BLaER1 treated with 17β-estradiol and CSF1 and Interleukin-3, amounts not matched to agents 10 nM and 100 nM (cell line): Measurements from ENCODE around the gene TBX10.
"Not testable (repeated sequence)": the region's sequence is repeated elsewhere in the genome, so short reads cannot be mapped to it uniquely, and the experiment has no call there.

Experiments used
- H3K27ac ChIP-seq, 11 experiments: shearing (Covaris generic); formaldehyde crosslinking; 2 replicates each; pipeline ENCODE4 v1.8.1; 2022
- H3K27me3 ChIP-seq, 11 experiments: shearing (Covaris generic); formaldehyde crosslinking; 2 replicates each; pipeline ENCODE4 v1.8.1; 2022
- H3K36me3 ChIP-seq, 11 experiments: shearing (Covaris generic); formaldehyde crosslinking; 2 replicates each; pipeline ENCODE4 v1.8.1; 2022
- H3K4me1 ChIP-seq, 10 experiments: shearing (Covaris generic); formaldehyde crosslinking; 2 replicates each; pipeline ENCODE4 v1.8.1; 2022
- H3K4me2 ChIP-seq, 11 experiments: shearing (Covaris generic); formaldehyde crosslinking; 2 replicates each; pipeline ENCODE4 v1.8.1; 2022
- H3K4me3 ChIP-seq, 10 experiments: shearing (Covaris generic); formaldehyde crosslinking; 2 replicates each; pipeline ENCODE4 v1.8.1; 2022
- H3K9ac ChIP-seq, 11 experiments: shearing (Covaris generic); formaldehyde crosslinking; 2 replicates each; pipeline ENCODE4 v1.8.1; 2022
- H3K9me3 ChIP-seq, 11 experiments: shearing (Covaris generic); formaldehyde crosslinking; replicated peaks in 1 of 11; 2 replicates each; pipeline ENCODE4 v1.8.1; 2022
- H4K20me1 ChIP-seq, 11 experiments: shearing (Covaris generic); formaldehyde crosslinking; 2 replicates each; pipeline ENCODE4 v1.8.1; 2022
- Cebpa-rat ChIP-seq, 11 experiments: shearing (Covaris generic); IDR thresholded peaks; 2 replicates each; pipeline ENCODE4 v1.8.1; 2022

Gene TBX10

DNA sequence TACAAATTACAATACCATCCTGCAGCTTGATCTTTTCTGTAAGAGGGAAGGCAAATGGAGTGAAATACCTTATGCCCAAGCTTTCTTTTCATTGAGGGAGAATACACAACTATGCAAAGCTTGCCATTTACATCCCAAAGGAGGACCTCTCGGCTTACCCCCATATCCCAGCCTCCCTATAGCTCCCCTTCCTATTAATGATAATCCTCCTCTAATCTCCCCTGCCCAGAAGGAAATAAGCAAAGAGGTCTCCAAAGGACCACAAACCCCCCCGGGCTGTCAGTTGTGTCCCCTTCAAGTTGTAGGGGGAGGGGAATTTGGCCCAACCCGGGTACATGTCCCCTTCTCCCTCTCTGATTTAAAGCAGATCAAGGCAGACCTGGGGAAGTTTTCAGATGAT is 17.6 kb downstream of the TBX10 start:
- Histone ChIP-seq H3K4me1 (peaks cover 0 to 19% (median 14%) of the 10 kb centered on the region in 10 experiments; a peak in 16 of 20 replicates), H3K9me3 (peaks cover 0 to 11% (median 0%) of the 10 kb centered on the region in 11 experiments; a peak in 5 of 22 replicates)
- not testable (repeated sequence) for H3K9ac ChIP-seq, H3K27ac ChIP-seq, H4K20me1 ChIP-seq, H3K36me3 ChIP-seq, H3K4me2 ChIP-seq, H3K4me3 ChIP-seq, H3K27me3 ChIP-seq

GRCh38 chr11:67620621-67621020 is 18.9 kb downstream of the TBX10 start:
- H4K20me1 ChIP-seq, H3K27me3 ChIP-seq, H3K36me3 ChIP-seq, H3K4me2 ChIP-seq, H3K4me3 ChIP-seq, H3K27ac ChIP-seq, H3K9ac ChIP-seq: not testable (repeated sequence)
- H3K4me1 ChIP-seq, result peaks cover 0 to 28% (median 24%) of the 10 kb centered on the region in 10 experiments; a peak in 16 of 20 replicates
- peaks cover 0 to 11% (median 0%) of the 10 kb centered on the region in 11 experiments; a peak in 5 of 22 replicates for H3K9me3 ChIP-seq

DNA sequence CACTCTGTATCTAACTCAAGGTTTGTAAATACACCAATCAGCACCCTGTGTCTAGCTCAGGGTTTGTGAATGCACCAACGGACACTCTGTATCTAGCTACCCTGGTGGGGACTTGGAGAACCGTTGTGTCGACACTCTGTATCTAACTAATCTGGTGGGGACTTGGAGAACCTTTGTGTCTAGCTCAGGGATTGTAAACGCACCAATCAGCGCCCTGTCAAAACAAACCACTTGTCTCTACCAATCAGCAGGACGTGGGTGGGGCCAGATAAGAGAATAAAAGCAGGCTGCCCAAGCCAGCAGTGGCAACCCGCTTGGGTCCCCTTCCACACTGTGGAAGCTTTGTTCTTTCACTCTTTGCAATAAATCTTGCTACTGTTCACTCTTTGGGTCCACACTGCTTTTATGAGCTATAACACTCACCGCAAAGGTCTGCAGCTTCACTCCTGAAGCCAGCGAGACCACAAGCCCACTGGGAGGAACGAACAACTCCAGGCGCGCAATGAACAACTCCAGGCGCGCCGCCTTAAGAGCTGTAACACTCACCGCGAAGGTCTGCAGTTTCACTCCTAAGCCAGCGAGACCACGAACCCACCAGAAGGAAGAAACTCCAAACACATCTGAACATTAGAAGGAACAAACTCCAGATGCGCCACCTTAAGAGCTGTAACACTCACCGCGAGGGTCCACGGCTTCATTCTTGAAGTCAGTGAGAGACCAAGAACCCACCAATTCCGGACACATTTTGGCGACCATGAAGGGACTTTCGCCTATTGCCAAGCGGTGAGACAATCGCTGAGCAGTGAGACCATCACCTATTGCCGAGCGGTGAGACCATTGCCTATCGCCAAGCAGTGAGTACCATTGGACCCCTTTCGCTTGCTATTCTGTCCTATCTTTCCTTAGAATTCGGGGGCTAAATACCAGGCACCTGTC is 19.6 kb downstream of the TBX10 start:
- H3K4me2 ChIP-seq, H3K9ac ChIP-seq, H3K36me3 ChIP-seq, H3K27ac ChIP-seq, H3K4me3 ChIP-seq, H4K20me1 ChIP-seq: not testable (repeated sequence)
- Histone ChIP-seq H3K27me3 (peaks cover 0 to 11% (median 0%) of the 10 kb centered on the region in 11 experiments; a peak in 6 of 22 replicates), H3K4me1 (peaks cover 3 to 28% (median 24%) of the 10 kb centered on the region in 10 experiments), H3K9me3 (peaks cover 0 to 11% (median 0%) of the 10 kb centered on the region in 11 experiments; a peak in 5 of 22 replicates)

DNA sequence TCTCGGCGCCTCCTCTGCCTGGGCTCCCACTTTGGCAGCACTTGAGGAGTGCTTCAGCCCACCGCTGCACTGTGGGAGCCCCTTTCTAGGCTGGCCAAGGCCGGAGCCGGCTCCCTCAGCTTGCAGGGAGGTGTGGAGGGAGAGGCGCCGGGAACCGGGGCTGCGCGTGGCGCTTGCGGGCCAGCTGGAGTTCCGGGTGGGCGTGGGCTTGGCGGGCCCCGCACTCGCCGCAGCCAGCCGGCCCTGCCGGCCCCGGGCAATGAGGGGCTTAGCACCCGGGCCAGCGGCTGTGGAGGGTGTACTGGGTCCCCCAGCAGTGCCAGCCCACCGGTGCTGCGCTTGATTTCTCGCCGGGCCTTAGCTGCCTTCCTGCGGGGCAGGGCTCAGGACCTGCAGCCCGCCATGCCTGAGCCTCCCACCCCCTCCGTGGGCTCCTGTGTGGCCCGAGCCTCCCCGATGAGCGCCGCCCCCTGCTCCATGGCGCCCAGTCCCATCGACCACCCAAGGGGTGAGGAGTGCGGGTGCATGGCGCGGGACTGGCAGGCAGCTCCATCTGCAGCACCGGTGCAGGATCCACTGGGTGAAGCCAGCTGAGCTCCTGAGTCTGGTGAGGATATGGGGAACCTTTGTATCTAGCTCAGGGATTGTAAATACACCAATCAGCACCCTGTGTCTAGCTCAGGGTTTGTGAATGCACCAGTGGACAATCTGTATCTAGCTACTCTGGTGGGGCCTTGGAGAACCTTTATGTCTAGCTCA is 20.5 kb downstream of the TBX10 start:
- not testable (repeated sequence) for H3K9ac ChIP-seq, H4K20me1 ChIP-seq, H3K36me3 ChIP-seq, H3K4me2 ChIP-seq, H3K4me3 ChIP-seq, H3K27ac ChIP-seq
- Histone ChIP-seq H3K9me3 (peaks cover 0 to 11% (median 0%) of the 10 kb centered on the region in 11 experiments; a peak in 5 of 22 replicates), H3K4me1 (peaks cover 12 to 30% (median 25%) of the 10 kb centered on the region in 10 experiments), H3K27me3 (peaks cover 0 to 11% (median 0%) of the 10 kb centered on the region in 11 experiments; a peak in 6 of 22 replicates)

- TF ChIP-seq Cebpa-rat (IDR thresholded peaks at IDR 0.05), result no peak
- Histone ChIP-seq H3K4me2 (no peak overlapping the region), H3K4me1 (peaks cover 22 to 42% (median 40%) of the 10 kb centered on the region in 10 experiments), H3K4me3 (no peak overlapping the region), H3K27me3 (peaks cover 0 to 11% (median 0%) of the 10 kb centered on the region in 11 experiments; a peak in 6 of 22 replicates), H3K27ac (no peak overlapping the region), H3K36me3 (peaks cover 4 to 11% (median 9%) of the 10 kb centered on the region in 11 experiments; a peak in 19 of 22 replicates), H4K20me1 (peaks cover 0 to 11% (median 3%) of the 10 kb centered on the region in 11 experiments; a peak in 4 of 22 replicates), H3K9ac (no peak overlapping the region), H3K9me3 (peaks cover 0 to 11% (median 0%) of the 10 kb centered on the region in 11 experiments; a peak in 5 of 22 replicates)
Observed at GRCh38 chr11:67617243-67617953, 22.2 kb downstream of the TBX10 start.

- Histone ChIP-seq H3K4me3 (no peak overlapping the region), H3K4me2 (peak overlapping the region in 9 of 11 experiments; percentile 35 to 98 (median 95); a peak in 18 of 22 replicates), H3K27me3 (peaks cover 0 to 11% (median 0%) of the 10 kb centered on the region in 11 experiments; a peak in 6 of 22 replicates), H3K27ac (no peak overlapping the region), H3K36me3 (peaks cover 11 to 19% (median 15%) of the 10 kb centered on the region in 11 experiments; a peak in 20 of 22 replicates), H3K9ac (peak overlapping the region in 5 of 11 experiments; percentile 5 to 87 (median 35); a peak in 3 of 22 replicates), H3K4me1 (peaks cover 22 to 42% (median 41%) of the 10 kb centered on the region in 10 experiments), H3K9me3 (peaks cover 0 to 11% (median 0%) of the 10 kb centered on the region in 11 experiments; a peak in 5 of 22 replicates), H4K20me1 (peaks cover 0 to 11% (median 3%) of the 10 kb centered on the region in 11 experiments; a peak in 5 of 22 replicates)
- TF ChIP-seq Cebpa-rat (IDR thresholded peaks at IDR 0.05), result no peak
Observed at GRCh38 chr11:67616431-67617242, 22.9 kb downstream of the TBX10 start.

DNA sequence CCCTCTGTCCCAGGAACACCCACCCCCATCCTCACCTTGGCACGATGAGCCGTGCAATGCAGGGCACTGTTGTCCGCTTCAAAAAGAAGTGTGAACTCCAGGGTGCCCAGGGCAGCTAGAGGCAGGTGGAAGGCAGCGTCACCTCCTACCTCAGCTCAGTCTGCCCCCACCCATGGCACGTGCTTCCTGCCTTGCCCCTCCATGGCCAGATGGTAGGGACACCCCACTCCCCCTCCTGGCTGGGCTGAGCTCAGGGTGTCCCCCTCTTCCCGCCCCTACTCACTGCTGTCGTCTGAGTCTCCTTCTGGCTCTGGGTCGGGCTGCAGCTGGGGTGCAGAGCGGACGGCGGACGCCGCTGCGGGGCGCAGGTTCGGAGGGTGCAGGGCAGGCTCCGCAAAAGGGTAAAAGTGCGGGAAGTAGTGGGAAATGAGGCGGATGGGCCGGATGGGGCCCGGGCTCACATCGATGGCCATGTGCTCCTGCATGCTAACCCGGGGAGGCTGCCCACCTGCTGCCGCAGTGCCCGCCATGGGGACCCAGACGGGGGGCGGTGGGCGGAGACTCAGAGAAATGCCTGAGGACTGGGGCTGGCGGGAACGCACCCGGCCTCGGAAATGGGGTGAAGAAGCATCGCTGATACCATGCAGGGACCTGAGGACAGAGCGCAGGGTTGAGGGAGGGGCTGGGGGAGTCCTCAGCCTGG is 23.7 kb downstream of the TBX10 start:
- H3K27ac ChIP-seq, result peak overlapping the region in 1 of 11 experiments; percentile 94; a peak in 1 of 22 replicates
- peaks cover 0 to 11% (median 0%) of the 10 kb centered on the region in 11 experiments; a peak in 5 of 22 replicates for H3K9me3 ChIP-seq
- H3K9ac ChIP-seq, result peak overlapping the region in 5 of 11 experiments; percentile 5 to 87 (median 35); a peak in 3 of 22 replicates
- H3K27me3 ChIP-seq, result peaks cover 0 to 11% (median 0%) of the 10 kb centered on the region in 11 experiments; a peak in 6 of 22 replicates
- TF ChIP-seq Cebpa-rat (IDR thresholded peaks at IDR 0.05), result no peak
- peaks cover 19 to 27% (median 22%) of the 10 kb centered on the region in 11 experiments; a peak in 21 of 22 replicates for H3K36me3 ChIP-seq
- peaks cover 0 to 16% (median 3%) of the 10 kb centered on the region in 11 experiments; a peak in 5 of 22 replicates for H4K20me1 ChIP-seq
- no peak overlapping the region for H3K4me3 ChIP-seq
- H3K4me2 ChIP-seq, result peak overlapping the region in 9 of 11 experiments; percentile 89 to 98 (median 96); a peak in 18 of 22 replicates
- peaks cover 22 to 42% (median 41%) of the 10 kb centered on the region in 10 experiments for H3K4me1 ChIP-seq
